NCI-H1930 (cell line): ENCODE data around the gene BRD9.
"Not testable (repeated sequence)": the region's sequence is repeated elsewhere in the genome, so short reads cannot be mapped to it uniquely, and the experiment has no call there.

Experiments
- DNase-seq, 2 experiments: peaks; one replicate each; lab custom pipeline; 2025; lab: John Stamatoyannopoulos, UW

Gene BRD9

DNA sequence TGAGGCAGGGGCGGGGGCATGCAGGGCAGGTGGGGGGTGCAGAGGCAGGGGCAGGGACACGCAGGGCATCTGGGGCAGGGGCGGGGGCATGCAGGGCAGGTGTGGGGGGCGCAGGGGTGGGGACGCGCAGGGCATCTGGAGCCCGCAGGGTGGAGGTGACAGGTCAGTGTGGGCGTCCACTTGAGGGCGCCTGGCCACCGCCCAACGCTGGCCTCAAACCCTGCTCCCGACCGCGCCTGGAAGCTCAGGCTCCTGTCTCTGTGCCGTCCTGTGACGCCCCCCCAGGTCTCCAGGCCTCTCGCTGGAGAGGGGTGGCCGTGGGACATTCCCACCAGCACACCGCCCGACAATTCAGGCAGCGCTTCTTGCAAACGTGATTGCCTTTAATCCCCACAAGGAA lies 48.7 kb downstream of the BRD9 start:
- DNase-seq: not testable (repeated sequence)

GRCh38 chr5:843371-843770 lies 49.2 kb downstream of the BRD9 start:
- not testable (repeated sequence) for DNase-seq

DNA sequence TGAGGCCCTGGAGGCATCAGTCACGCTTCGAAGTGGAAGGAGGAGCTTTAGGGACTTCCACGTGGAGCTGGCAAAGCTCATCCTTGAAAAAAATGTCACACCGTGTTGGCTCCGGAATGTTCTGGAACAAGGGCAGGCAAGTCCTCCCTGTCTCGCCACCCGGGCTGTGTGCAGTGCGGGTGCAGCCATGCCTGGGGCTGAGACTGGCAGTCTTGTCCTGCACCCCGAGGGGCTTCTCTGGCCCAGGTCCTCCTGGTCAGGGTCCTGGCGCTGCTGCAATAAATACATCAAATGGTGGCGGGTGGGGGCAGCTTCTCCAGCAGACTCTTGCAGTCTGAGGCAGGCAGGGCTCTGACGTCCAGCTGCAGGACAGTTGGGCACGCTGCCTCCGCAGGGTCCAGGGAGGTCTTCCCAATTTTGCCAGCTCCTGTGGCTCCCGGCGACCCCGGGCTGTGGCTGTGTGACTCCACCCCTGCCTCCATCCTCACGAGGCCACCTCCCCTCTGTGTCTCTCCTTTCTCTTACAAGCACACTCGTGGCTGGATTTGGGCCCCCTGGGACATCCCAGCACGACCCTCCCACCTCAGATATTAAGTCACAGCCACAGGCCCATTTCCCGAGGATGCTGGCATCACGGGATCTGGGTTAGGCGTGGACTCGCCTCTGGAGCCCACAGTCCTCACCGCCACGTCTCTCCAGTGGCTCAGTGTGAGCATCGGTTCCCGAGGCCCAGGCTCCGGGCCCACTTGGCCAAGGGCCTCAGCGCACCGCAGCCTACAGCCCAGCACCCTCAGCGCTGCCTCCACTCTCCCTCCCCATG lies 50.0 kb downstream of the BRD9 start:
- not testable (repeated sequence) for DNase-seq

GRCh38 chr5:841531-842401 lies 50.8 kb downstream of the BRD9 start:
- not testable (repeated sequence) for DNase-seq

GRCh38 chr5:840974-841435 lies 51.6 kb downstream of the BRD9 start:
- DNase-seq: not testable (repeated sequence)

GRCh38 chr5:840118-840973 lies 52.3 kb downstream of the BRD9 start:
- DNase-seq: not testable (repeated sequence)

DNA sequence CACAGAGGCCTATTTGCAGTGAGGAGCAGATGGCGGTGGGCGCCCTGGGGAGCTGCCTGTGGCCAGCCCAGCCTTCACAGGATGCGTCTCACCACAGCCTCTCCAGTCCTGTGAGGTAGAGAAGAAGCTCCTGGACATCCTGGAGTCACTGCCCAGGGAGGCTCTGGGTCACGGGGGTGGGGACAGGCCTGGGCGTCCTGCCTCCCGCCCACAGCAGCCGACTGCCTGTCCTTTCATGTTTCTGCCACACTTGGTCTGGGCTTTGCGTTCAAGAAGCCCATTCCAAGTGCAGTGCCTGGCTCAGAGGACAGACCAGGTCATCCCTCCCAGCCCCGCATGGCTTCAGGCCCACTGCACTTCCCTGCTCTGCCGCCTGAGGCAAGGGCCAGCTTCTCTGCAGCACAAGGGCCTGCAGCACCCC lies 54.2 kb downstream of the BRD9 start:
- DNase-seq: not testable (repeated sequence)

- not testable (repeated sequence) for DNase-seq
These were observed 54.9 kb downstream of the BRD9 start for GRCh38 chr5:837621-838121.

DNA sequence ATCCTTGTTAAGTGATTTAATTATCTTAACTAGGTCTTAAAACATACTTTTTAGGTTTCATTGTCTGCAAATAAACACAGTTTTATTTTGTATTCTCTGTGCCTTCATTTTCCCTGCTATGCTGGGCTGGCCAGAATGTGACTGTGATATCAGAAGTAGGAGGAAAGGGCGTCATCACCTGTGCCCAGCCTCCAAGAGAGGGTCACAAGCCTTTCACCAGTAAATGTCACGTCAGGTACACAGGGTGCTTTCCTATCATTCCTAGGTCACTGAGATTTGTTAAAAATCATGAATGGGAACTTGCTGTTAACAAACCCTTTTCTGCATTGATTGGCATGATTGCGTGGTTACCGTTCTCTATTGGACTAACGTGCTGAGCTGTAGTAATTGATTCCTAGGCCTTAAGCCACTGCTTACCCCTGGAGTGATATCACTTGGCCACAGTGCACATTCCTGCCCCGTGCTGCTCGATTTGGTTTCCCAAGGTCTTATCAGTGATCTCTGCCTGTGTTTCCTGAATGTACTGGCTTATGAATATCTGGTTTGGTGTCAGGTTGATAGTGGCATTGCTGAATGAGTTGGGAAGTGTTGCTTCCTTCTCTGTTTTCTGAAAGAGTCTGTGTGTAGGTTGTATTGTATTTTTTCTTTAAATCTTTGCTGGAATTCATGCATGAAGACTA lies 56.5 kb downstream of the BRD9 start:
- not testable (repeated sequence) for DNase-seq

DNA sequence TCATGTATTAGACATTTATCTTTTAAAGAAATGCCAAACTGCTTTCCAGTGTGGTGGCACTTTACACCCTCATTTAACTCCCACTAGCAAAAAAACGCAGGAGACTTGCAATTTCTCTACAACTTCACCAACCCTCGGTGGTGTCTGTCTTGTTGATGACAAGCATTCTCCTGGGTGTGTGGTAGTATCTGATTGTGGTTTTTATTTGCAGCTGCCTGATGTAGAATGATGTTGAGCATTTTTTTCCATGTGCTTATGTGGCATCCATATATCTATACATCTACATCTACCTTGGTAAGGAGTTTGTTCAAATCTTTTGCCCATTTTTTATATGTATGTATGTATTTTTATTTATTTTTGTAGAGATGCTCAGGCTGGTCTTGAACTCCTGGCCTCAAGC lies 58.6 kb downstream of the BRD9 start:
- not testable (repeated sequence) for DNase-seq

DNA sequence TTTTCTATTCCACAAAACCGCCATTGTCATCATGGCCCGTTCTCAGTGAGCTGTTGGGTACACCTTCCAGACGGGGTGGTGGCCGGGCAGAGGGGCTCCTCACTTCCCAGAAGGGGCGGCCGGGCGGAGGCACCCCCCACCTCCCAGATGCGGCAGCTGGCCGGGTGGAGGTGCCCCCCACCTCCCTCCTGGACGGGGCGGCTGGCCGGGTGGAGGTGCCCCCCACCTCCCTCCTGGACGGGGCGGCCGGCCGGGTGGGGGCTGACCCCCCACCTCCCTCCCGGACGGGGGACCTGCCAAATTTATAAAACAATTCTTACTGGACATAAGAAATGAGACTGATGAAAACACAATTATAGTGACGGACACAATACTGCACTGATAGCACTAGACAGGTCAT lies 64.4 kb downstream of the BRD9 start:
- DNase-seq: not testable (repeated sequence)

DNA sequence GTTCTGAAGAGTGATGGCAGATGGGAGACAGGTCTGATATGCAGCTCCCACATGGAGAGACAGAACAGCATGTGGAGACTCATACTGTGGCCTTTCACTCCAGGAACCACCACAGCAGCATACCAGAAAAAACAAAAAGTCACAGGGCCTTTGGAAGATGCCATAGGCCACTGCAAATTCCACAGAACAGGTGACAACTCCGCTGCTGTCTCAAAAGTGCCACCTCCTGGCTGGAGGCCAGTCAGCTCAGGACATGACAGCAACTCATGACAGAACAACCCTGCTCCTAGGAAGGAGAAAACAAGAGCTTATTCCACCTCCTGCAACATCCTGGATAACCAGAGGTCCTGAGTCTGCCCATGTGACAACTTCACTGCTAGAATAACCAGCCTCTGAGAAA lies 67.1 kb downstream of the BRD9 start:
- not testable (repeated sequence) for DNase-seq

GRCh38 chr5:821504-821903 lies 71.1 kb downstream of the BRD9 start:
- no peak for DNase-seq

GRCh38 chr5:820245-820644 lies 72.4 kb downstream of the BRD9 start:
- DNase-seq: no peak

DNA sequence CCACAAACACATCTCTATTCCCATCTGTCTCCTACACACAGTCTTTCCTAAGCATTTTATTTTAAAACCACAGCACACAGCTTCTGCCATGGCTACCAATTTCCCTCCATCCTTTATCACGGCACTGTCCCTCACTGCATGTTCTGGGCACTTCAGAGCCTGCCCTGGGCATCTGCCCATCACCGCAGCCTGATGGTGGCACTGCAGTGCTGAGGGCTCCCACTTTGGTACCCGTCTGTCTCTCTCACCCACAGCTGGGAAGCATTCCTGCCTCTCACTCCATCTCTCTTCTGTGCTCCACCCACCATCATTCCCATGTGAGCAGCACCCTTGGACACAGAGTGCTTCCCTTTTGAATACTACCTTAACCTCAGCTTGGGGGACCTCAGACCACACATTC lies 73.5 kb downstream of the BRD9 start:
- no peak for DNase-seq

GRCh38 chr5:816176-816575 lies 76.4 kb downstream of the BRD9 start:
- DNase-seq: no peak

- no peak for DNase-seq
These were observed 77.2 kb downstream of the BRD9 start for GRCh38 chr5:815449-815848.
